ENCODE results near the gene SEMA5A. TPM values are rescaled to one million over a fixed set of nuclear protein-coding genes. Genes with fewer than 3 reads are reported as not detected.

Gene SEMA5A
- total RNA-seq, 1 donor from 2014 or later: 31.1 TPM

GRCh38 chr5:9149988-9150387 is 395.9 kb downstream of the SEMA5A start:
- no peaks in the 10 kb centered on the region for H3K4me1 Mint-ChIP-seq (ENCODE audit: unreplicated experiment)
- no peak for DNase-seq (ENCODE audit: low spot score)

DNA sequence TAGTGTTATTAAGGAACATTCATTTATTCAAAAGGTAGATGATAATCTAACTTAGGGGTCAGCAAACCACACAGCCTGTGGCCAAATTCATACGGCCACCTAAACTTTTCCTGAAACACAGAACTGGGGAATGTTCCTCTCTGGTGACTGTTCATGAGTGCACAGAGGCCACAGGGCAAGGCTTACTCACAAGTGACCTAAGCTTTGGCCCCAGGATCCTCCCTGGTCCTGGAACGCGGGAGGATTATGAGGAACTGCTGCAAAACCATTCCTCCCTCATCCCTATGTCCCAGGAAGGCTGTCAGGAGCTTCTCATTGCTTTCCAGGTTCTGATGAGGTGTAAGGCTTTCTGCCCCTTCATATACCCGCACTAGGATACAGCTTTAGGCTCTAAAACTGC is 397.6 kb downstream of the SEMA5A start:
- no peaks in the 10 kb centered on the region for H3K27me3 Mint-ChIP-seq (ENCODE audit: unreplicated experiment)
- no peaks in the 10 kb centered on the region for H3K9me3 Mint-ChIP-seq (ENCODE audit: unreplicated experiment)
- TF ChIP-seq, protein P1, sequence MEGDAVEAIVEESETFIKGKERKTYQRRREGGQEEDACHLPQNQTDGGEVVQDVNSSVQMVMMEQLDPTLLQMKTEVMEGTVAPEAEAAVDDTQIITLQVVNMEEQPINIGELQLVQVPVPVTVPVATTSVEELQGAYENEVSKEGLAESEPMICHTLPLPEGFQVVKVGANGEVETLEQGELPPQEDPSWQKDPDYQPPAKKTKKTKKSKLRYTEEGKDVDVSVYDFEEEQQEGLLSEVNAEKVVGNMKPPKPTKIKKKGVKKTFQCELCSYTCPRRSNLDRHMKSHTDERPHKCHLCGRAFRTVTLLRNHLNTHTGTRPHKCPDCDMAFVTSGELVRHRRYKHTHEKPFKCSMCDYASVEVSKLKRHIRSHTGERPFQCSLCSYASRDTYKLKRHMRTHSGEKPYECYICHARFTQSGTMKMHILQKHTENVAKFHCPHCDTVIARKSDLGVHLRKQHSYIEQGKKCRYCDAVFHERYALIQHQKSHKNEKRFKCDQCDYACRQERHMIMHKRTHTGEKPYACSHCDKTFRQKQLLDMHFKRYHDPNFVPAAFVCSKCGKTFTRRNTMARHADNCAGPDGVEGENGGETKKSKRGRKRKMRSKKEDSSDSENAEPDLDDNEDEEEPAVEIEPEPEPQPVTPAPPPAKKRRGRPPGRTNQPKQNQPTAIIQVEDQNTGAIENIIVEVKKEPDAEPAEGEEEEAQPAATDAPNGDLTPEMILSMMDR (IDR thresholded peaks at IDR 0.05; ENCODE audit: unreplicated experiment): no peak
- H3K4me3 Mint-ChIP-seq (ENCODE audit: unreplicated experiment): no peak overlapping the region
- H3K4me1 Mint-ChIP-seq (ENCODE audit: unreplicated experiment): no peaks in the 10 kb centered on the region
- H3K27ac Mint-ChIP-seq (ENCODE audit: unreplicated experiment): no peak overlapping the region
- DNase-seq (ENCODE audit: low spot score): no peak
- H3K36me3 Mint-ChIP-seq (ENCODE audit: low read depth, unreplicated experiment): no peaks in the 10 kb centered on the region

More at GRCh38 chr5:9149988-9150387, 395.9 kb downstream of the SEMA5A start:
- no peaks in the 10 kb centered on the region for H3K27me3 Mint-ChIP-seq (ENCODE audit: unreplicated experiment)
- no peak overlapping the region for H3K27ac Mint-ChIP-seq (ENCODE audit: unreplicated experiment)
- no peaks in the 10 kb centered on the region for H3K36me3 Mint-ChIP-seq (ENCODE audit: low read depth, unreplicated experiment)
- H3K9me3 Mint-ChIP-seq (ENCODE audit: unreplicated experiment): no peaks in the 10 kb centered on the region
- H3K4me3 Mint-ChIP-seq (ENCODE audit: unreplicated experiment): no peak overlapping the region
- TF ChIP-seq, protein P1 (IDR thresholded peaks at IDR 0.05; ENCODE audit: unreplicated experiment): no peak

GRCh38 chr5:9140711-9141110 is 405.2 kb downstream of the SEMA5A start:
- Mint-ChIP-seq H3K9me3 (ENCODE audit: unreplicated experiment) (no peaks in the 10 kb centered on the region), H3K4me3 (ENCODE audit: unreplicated experiment) (no peak overlapping the region), H3K4me1 (ENCODE audit: unreplicated experiment) (peaks cover 3% of the 10 kb centered on the region), H3K36me3 (ENCODE audit: low read depth, unreplicated experiment) (no peaks in the 10 kb centered on the region), H3K27me3 (ENCODE audit: unreplicated experiment) (peaks cover 1% of the 10 kb centered on the region), H3K27ac (ENCODE audit: unreplicated experiment) (no peak overlapping the region)
- TF ChIP-seq, protein P1 (IDR thresholded peaks at IDR 0.05; ENCODE audit: unreplicated experiment): no peak
- DNase-seq (ENCODE audit: low spot score): no peak

DNA sequence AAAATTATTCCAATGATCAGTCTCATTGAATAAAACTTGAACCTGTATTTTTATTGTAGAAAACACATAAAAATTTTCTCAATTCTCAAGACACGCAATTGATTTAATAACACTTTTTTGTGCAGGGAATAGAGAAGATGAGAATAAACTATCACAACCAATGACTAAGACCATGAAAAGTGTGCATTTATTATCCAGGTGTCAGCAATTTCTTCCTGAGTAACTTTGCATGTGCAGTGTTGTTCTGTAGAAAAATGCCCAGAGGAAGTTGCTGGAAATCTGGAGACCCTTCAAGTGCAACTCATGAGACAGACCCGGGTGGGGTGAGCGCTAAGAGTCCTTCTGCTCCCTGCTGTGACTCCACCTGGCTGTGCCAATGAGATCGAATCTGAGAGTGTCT is 405.7 kb downstream of the SEMA5A start:
- Mint-ChIP-seq H3K4me3 (ENCODE audit: unreplicated experiment) (no peak overlapping the region), H3K27ac (ENCODE audit: unreplicated experiment) (no peak overlapping the region), H3K9me3 (ENCODE audit: unreplicated experiment) (no peaks in the 10 kb centered on the region), H3K27me3 (ENCODE audit: unreplicated experiment) (peaks cover 1% of the 10 kb centered on the region), H3K36me3 (ENCODE audit: low read depth, unreplicated experiment) (no peaks in the 10 kb centered on the region), H3K4me1 (ENCODE audit: unreplicated experiment) (peaks cover 3% of the 10 kb centered on the region)
- TF ChIP-seq, protein P1 (IDR thresholded peaks at IDR 0.05; ENCODE audit: unreplicated experiment): no peak
- DNase-seq (ENCODE audit: low spot score): no peak

GRCh38 chr5:9139344-9139743 is 406.5 kb downstream of the SEMA5A start:
- Mint-ChIP-seq H3K27me3 (ENCODE audit: unreplicated experiment) (peaks cover 1% of the 10 kb centered on the region), H3K27ac (ENCODE audit: unreplicated experiment) (no peak overlapping the region), H3K9me3 (ENCODE audit: unreplicated experiment) (no peaks in the 10 kb centered on the region), H3K4me1 (ENCODE audit: unreplicated experiment) (peaks cover 3% of the 10 kb centered on the region), H3K4me3 (ENCODE audit: unreplicated experiment) (no peak overlapping the region), H3K36me3 (ENCODE audit: low read depth, unreplicated experiment) (no peaks in the 10 kb centered on the region)
- no peak for DNase-seq (ENCODE audit: low spot score)
- TF ChIP-seq, protein P1 (IDR thresholded peaks at IDR 0.05; ENCODE audit: unreplicated experiment): no peak
